Adipocyte (in vitro differentiated cells): ENCODE results near the gene DPEP2NB.
"Not testable (repeated sequence)": the region's sequence is repeated elsewhere in the genome, so short reads cannot be mapped to it uniquely, and the experiment has no call there.

Source experiments
- DNase-seq: peaks from one replicate; pipeline ENCODE4 v3.0.0-alpha.2; 2015; ENCODE audit warnings: low read depth
- H3K27me3 ChIP-seq: replicated peaks from 2 replicates; pipeline ENCODE4 v1.7.0; 2013; ENCODE audit warnings: mild to moderate bottlenecking, low read length, moderate library complexity; ENCODE audit not compliant: control insufficient read depth, insufficient read depth
- H3K36me3 ChIP-seq: 2 replicates; pipeline ENCODE4 v1.7.0; 2013; ENCODE audit warnings: low read length, mild to moderate bottlenecking, moderate library complexity; ENCODE audit not compliant: control insufficient read depth, insufficient read depth, severe bottlenecking
- H3K4me1 ChIP-seq: 2 replicates; pipeline ENCODE4 v1.7.0; 2013; ENCODE audit warnings: mild to moderate bottlenecking, low read length, moderate library complexity; ENCODE audit not compliant: control insufficient read depth, insufficient read depth
- H3K4me3 ChIP-seq: 2 replicates; pipeline ENCODE4 v1.7.0; 2013; ENCODE audit warnings: mild to moderate bottlenecking, low read length, moderate library complexity
- H3K9ac ChIP-seq: 2 replicates; pipeline ENCODE4 v1.7.0; 2013; ENCODE audit warnings: mild to moderate bottlenecking, low read length, moderate library complexity
- H3K9me3 ChIP-seq: 2 replicates; pipeline ENCODE4 v1.7.0; 2013; ENCODE audit warnings: mild to moderate bottlenecking, low read length, moderate library complexity; ENCODE audit not compliant: control insufficient read depth

The DPEP2NB gene

GRCh38 chr16:67994040-67994408 is 21.7 kb downstream of the DPEP2NB start:
- not testable (repeated sequence) for H3K9me3 ChIP-seq, H3K36me3 ChIP-seq, H3K4me3 ChIP-seq, H3K9ac ChIP-seq, H3K4me1 ChIP-seq, H3K27me3 ChIP-seq, DNase-seq

GRCh38 chr16:67993207-67994039 is 22.3 kb downstream of the DPEP2NB start:
- peak; percentile 86 for DNase-seq
- Histone ChIP-seq H3K9ac (peak overlapping the region; percentile 72), H3K4me3 (peak overlapping the region; percentile 67), H3K9me3 (no peaks in the 10 kb centered on the region), H3K36me3 (no peaks in the 10 kb centered on the region), H3K27me3 (peaks cover 10% of the 10 kb centered on the region), H3K4me1 (peaks cover 4% of the 10 kb centered on the region)

DNA sequence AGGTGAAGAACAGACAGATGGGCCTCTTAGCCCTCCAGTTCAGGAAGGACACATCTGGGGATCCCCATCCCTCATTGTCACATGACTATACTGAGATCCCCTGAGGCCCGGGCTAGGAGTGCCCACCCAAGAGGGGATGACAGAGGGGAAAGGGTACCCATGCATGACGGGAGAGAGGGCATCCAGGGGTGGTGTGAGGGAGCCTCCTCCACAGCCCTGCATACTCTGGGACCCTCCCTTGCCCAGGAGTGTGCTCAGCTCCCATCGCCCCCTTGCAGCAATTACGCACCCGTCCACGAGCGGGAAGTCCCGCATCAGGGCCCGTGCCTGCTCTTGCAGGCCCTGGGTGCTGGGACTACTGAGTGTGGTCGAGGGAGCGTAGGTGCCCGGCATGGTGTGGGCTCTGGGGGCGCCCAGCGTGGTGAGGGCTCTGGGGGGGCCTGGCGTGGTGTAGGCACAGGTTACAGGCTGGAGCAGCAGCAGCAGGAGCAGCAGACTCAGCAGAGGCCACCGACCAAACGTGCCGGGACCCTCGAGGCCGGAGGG is 23.0 kb downstream of the DPEP2NB start:
- Histone ChIP-seq H3K4me1 (peaks cover 4% of the 10 kb centered on the region), H3K9ac (no peak overlapping the region), H3K36me3 (no peaks in the 10 kb centered on the region), H3K4me3 (no peak overlapping the region), H3K9me3 (no peaks in the 10 kb centered on the region), H3K27me3 (peaks cover 10% of the 10 kb centered on the region)
- DNase-seq = no peak

GRCh38 chr16:67990018-67990386 is 25.7 kb downstream of the DPEP2NB start:
- no peak for DNase-seq
- no peaks in the 10 kb centered on the region for H3K36me3 ChIP-seq
- no peak overlapping the region for H3K9ac ChIP-seq
- no peaks in the 10 kb centered on the region for H3K9me3 ChIP-seq
- H3K27me3 ChIP-seq = peaks cover 10% of the 10 kb centered on the region
- H3K4me1 ChIP-seq = peaks cover 10% of the 10 kb centered on the region
- no peak overlapping the region for H3K4me3 ChIP-seq

- H3K4me1 ChIP-seq = peaks cover 10% of the 10 kb centered on the region
- no peaks in the 10 kb centered on the region for H3K36me3 ChIP-seq
- no peaks in the 10 kb centered on the region for H3K9me3 ChIP-seq
- DNase-seq = no peak
- H3K9ac ChIP-seq = no peak overlapping the region
- peaks cover 10% of the 10 kb centered on the region for H3K27me3 ChIP-seq
- no peak overlapping the region for H3K4me3 ChIP-seq
These were observed 26.2 kb downstream of the DPEP2NB start for GRCh38 chr16:67989322-67990017.

DNA sequence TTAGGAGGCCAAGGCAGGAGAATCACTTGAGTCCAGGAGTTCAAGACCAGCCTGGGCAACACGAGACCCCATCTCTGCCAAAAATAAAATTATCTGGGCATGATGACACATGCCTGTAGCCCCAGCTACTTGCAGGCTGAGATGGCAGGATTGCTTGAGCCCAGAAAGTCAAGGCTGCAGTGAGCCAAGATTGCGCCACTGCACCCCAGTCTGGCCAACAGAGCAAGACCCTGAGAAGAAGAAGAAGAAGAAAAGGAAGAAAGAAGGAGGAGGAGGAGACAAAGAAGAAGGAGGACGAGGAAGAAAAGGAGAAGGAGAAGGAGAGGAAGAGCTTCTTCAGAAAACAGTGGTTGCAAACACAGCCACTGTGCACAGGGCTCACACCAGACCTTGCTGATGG is 27.0 kb downstream of the DPEP2NB start:
- peaks cover 12% of the 10 kb centered on the region for H3K27me3 ChIP-seq
- no peak overlapping the region for H3K4me3 ChIP-seq
- DNase-seq = no peak
- H3K36me3 ChIP-seq = no peaks in the 10 kb centered on the region
- H3K9ac ChIP-seq = no peak overlapping the region
- H3K9me3 ChIP-seq = no peaks in the 10 kb centered on the region
- H3K4me1 ChIP-seq = peaks cover 9% of the 10 kb centered on the region

DNA sequence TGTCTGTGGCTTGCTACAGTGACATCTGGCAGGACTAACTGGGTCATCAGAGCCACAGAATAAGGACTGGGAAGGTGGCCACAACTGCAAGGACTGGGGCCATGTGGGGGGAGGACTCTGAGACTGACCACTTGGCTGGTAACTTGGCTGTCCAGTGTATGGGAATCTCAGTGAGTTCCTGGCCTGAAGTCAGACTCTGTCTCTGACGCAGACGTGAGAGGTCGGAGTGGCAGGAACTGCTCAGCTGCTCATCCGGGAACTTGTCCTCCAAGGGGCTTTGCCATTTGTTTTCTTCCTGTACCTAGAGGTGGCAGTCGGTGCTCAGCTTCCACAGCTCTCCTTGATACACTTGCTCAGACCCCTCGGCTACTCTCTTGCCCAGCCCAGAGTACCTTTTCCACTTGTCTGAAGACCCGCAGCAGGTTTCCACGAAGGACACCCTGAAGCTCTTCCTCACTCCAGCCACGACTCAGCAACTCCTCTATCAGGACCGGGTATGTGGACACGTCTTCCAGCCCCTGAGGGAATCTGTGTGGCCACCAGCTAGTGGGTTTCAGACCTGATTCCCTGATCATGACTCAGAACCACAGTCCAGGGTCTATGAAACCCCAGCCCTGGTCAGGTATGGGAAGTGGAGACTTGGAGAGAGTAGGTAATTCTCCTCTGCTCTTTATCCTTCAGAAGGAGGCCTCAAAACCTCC is 28.1 kb downstream of the DPEP2NB start:
- Histone ChIP-seq H3K4me1 (peaks cover 6% of the 10 kb centered on the region), H3K4me3 (no peak overlapping the region), H3K36me3 (no peaks in the 10 kb centered on the region), H3K27me3 (peaks cover 13% of the 10 kb centered on the region), H3K9ac (no peak overlapping the region), H3K9me3 (no peaks in the 10 kb centered on the region)
- DNase-seq = no peak

- H3K9me3 ChIP-seq = no peaks in the 10 kb centered on the region
- no peaks in the 10 kb centered on the region for H3K36me3 ChIP-seq
- no peak overlapping the region for H3K4me3 ChIP-seq
- no peak for DNase-seq
- H3K4me1 ChIP-seq = peaks cover 6% of the 10 kb centered on the region
- H3K27me3 ChIP-seq = peaks cover 7% of the 10 kb centered on the region
- H3K9ac ChIP-seq = no peak overlapping the region
These were observed 28.8 kb downstream of the DPEP2NB start for GRCh38 chr16:67986949-67987348.

- Histone ChIP-seq H3K4me1 (no peaks in the 10 kb centered on the region), H3K9me3 (no peaks in the 10 kb centered on the region), H3K9ac (no peak overlapping the region), H3K27me3 (peaks cover 23% of the 10 kb centered on the region), H3K4me3 (no peak overlapping the region), H3K36me3 (no peaks in the 10 kb centered on the region)
- DNase-seq = no peak
These were observed 33.6 kb downstream of the DPEP2NB start for GRCh38 chr16:67982011-67982696.

DNA sequence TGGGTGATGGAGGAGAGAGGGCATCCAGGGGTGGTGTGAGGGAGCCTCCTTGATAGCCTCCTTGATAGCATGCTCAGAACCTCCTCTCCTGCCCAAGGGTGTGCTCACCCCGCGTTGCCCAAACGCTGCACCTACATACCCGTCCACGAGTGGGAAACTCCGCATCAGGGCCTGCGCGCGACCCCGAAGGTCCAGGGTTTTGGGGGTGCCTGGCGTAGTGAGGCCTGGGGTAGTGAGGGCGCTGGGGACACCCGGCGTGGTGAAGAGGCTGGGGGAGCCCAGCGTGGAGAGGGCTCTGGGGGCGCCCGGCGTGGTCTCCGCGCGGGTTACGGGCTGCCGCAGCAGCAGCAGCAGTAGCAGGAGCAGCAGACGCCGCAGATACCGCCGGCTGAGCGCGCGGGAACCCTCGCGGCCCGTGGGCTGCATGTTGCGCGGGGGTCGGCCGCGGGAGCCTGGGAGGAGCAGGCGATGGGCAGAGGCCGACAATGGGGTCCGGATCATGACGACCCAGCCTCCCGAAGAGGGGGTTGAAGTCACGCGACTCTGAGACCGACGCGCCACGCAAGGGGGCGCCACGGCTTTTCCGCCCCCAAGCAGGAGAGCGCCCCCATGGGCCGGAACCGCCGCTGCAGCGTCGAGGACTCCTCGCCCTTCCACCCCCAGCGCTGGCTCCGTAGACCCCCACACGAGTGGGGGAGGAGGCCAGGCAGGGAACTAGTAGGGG is 35.6 kb downstream of the DPEP2NB start, which contains the start of gene DPEP3:
TSS of gene DPEP3 (minus strand) at position 545 of the 724 bp plus-strand sequence. CDS start at position 426, 119 bp downstream.
- Histone ChIP-seq H3K4me1 (no peaks in the 10 kb centered on the region), H3K9me3 (no peaks in the 10 kb centered on the region), H3K27me3 (peaks cover 33% of the 10 kb centered on the region), H3K9ac (no peak within 1 kb of the TSS), H3K4me3 (no peak within 1 kb of the TSS), H3K36me3 (no peaks in the 10 kb centered on the region)
- DNase-seq = no peak
